HL-60 (cell line): ENCODE results near the gene WDR12.

Experiments
- DNase-seq, 2 experiments: peaks; one replicate each; pipeline ENCODE4 v3.0.0-alpha.2; 2010 to 2020; ENCODE audit warnings: low read depth in 1 of 2, low spot score in 1 of 2
- H3K27ac ChIP-seq: fragments of 250-450 bp; sonication (Bioruptor Pico); replicated peaks from 2 replicates; pipeline ENCODE4 v1.5.1; 2020; ENCODE audit warnings: mild to moderate bottlenecking, moderate library complexity
- H3K27me3 ChIP-seq: fragments of 250-450 bp; sonication (Bioruptor Pico); 2 replicates; pipeline ENCODE4 v1.5.1; 2021; ENCODE audit warnings: mild to moderate bottlenecking, moderate library complexity; ENCODE audit not compliant: insufficient read depth, poor library complexity, severe bottlenecking
- H3K4me3 ChIP-seq: replicated peaks from 2 replicates; pipeline ENCODE4 v1.5.1; 2011; ENCODE audit warnings: mild to moderate bottlenecking, control low read depth, low read length; ENCODE audit not compliant: insufficient read depth
- CTCF ChIP-seq: IDR thresholded peaks from one replicate; pipeline ENCODE4 v1.5.1; 2011; ENCODE audit warnings: low read length, control low read depth, inconsistent platforms; ENCODE audit not compliant: insufficient read depth
- GABPA ChIP-seq: IDR thresholded peaks from 2 replicates; pipeline ENCODE4 v1.6.1; 2012; ENCODE audit warnings: low read depth
- POLR2AphosphoS5 ChIP-seq: IDR thresholded peaks from 2 replicates; pipeline ENCODE4 v1.6.1; 2012; ENCODE audit warnings: low read depth
- SPI1 ChIP-seq: IDR thresholded peaks from 2 replicates; pipeline ENCODE4 v1.6.1; 2012; ENCODE audit warnings: low read depth, mild to moderate bottlenecking, borderline replicate concordance
- TF ChIP-seq, protein P1 (sequence below): IDR thresholded peaks from 2 replicates; pipeline ENCODE4 v1.6.1; 2012; ENCODE audit warnings: low read depth; ENCODE audit not compliant: insufficient replicate concordance

The WDR12 gene

DNA sequence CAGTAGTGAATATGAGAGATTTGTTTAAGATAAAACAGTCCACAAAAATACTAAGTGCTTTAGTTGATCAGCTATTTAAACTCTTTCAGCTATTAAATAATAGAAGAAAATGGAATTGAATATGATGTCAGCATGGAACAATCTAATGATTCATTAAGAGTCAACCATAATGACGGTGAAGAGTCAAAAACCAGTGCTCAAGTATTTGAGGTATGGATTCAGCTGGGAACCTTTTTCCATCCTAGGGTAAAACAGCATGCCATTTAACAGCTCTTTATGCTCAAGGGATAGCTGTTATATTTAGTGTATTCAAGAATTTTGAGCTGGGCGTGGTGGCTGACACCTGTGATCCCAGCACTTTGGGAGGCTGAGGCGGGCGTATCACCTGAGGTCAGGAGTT lies 30.3 kb upstream of the WDR12 start:
- H3K27me3 ChIP-seq, result no peaks in the 10 kb centered on the region
- no peak overlapping the region for H3K27ac ChIP-seq
- DNase-seq, result no peak
- TF ChIP-seq GABPA, result no peak
- TF ChIP-seq POLR2AphosphoS5, result no peak
- TF ChIP-seq, protein P1, sequence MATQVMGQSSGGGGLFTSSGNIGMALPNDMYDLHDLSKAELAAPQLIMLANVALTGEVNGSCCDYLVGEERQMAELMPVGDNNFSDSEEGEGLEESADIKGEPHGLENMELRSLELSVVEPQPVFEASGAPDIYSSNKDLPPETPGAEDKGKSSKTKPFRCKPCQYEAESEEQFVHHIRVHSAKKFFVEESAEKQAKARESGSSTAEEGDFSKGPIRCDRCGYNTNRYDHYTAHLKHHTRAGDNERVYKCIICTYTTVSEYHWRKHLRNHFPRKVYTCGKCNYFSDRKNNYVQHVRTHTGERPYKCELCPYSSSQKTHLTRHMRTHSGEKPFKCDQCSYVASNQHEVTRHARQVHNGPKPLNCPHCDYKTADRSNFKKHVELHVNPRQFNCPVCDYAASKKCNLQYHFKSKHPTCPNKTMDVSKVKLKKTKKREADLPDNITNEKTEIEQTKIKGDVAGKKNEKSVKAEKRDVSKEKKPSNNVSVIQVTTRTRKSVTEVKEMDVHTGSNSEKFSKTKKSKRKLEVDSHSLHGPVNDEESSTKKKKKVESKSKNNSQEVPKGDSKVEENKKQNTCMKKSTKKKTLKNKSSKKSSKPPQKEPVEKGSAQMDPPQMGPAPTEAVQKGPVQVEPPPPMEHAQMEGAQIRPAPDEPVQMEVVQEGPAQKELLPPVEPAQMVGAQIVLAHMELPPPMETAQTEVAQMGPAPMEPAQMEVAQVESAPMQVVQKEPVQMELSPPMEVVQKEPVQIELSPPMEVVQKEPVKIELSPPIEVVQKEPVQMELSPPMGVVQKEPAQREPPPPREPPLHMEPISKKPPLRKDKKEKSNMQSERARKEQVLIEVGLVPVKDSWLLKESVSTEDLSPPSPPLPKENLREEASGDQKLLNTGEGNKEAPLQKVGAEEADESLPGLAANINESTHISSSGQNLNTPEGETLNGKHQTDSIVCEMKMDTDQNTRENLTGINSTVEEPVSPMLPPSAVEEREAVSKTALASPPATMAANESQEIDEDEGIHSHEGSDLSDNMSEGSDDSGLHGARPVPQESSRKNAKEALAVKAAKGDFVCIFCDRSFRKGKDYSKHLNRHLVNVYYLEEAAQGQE, result no peak
- no peak for TF ChIP-seq SPI1
- no peak for TF ChIP-seq CTCF
- H3K4me3 ChIP-seq, result no peak overlapping the region

GRCh38 chr2:202938960-202939359 lies 27.5 kb upstream of the WDR12 start:
- no peak for DNase-seq
- Histone ChIP-seq H3K27me3 (no peaks in the 10 kb centered on the region), H3K4me3 (no peak overlapping the region), H3K27ac (no peak overlapping the region)
- TF ChIP-seq, protein P1, result no peak
- TF ChIP-seq GABPA (no peak), POLR2AphosphoS5 (no peak), CTCF (no peak), SPI1 (no peak)

DNA sequence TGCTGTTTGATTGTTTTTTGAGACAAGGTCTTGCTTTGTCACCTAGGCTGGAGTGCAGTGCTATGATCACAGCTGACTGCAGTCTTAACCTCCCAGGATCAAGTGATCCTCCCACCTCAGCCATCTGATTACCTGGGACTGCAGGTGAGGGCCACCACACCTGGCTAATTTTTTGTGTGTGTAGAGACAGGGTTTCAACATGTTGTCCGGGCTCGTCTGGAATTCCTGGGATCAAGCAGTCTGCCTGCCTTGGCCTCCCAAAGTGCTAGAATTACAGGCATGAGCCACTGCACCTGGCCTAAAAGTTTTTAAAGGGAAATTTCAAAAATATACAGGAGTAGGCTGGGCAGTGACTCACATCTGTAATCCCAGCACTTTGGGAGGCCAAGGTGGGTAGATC lies 23.0 kb upstream of the WDR12 start:
- Histone ChIP-seq H3K27ac (no peak overlapping the region), H3K27me3 (no peaks in the 10 kb centered on the region), H3K4me3 (no peak overlapping the region)
- no peak for DNase-seq
- no peak for TF ChIP-seq SPI1
- TF ChIP-seq GABPA, result no peak
- TF ChIP-seq, protein P1, result no peak
- TF ChIP-seq POLR2AphosphoS5, result no peak
- no peak for TF ChIP-seq CTCF
